Epithelial cell of proximal tubule (primary cell): ENCODE data around the gene NOL4. TPM values are rescaled to one million over a fixed set of nuclear protein-coding genes. Genes with fewer than 3 reads are reported as not detected.

ENCODE experiments used
- DNase-seq: peaks from one replicate; pipeline ENCODE4 v3.0.0-alpha.2; 2011; ENCODE audit warnings: low read depth
- H3K4me3 ChIP-seq: 2 replicates; pipeline ENCODE4 v1.5.1; 2011; ENCODE audit warnings: low read depth, mild to moderate bottlenecking, low read length
- total RNA-seq: library from RNA; depleted of rRNA; stranded (reverse); fragments of >200 nt; gene quantifications from 2 replicates; pipeline ENCODE4 v1.2.3, GENCODE V29; 2015
- TF ChIP-seq, protein P1 (sequence below): conservative IDR thresholded peaks from 2 replicates; pipeline ENCODE4 v1.5.1; 2012; ENCODE audit warnings: low read depth, mild to moderate bottlenecking, low read length

NOL4 gene
- total RNA-seq, 1 donor from 2014 or later = 0.23 TPM

DNA sequence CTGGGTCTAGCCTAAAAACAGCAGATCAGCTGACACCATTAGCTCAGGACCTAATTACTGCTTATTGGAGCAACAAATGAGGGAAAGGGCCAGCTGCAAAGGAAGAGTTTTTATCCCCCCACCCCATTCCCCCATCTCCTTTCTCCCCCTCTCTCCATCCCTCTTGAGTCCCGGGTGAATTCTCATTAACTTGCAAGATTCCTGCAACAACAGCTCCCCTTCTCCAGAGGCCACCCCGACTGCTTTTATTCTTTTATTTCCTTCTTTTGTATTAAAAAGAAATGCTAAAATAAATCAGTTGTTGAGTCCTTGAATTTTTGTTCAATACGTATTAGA, 473 bp upstream of the NOL4 start:
- H3K4me3 ChIP-seq = peak overlapping the region; percentile 57
- TF ChIP-seq, protein P1, sequence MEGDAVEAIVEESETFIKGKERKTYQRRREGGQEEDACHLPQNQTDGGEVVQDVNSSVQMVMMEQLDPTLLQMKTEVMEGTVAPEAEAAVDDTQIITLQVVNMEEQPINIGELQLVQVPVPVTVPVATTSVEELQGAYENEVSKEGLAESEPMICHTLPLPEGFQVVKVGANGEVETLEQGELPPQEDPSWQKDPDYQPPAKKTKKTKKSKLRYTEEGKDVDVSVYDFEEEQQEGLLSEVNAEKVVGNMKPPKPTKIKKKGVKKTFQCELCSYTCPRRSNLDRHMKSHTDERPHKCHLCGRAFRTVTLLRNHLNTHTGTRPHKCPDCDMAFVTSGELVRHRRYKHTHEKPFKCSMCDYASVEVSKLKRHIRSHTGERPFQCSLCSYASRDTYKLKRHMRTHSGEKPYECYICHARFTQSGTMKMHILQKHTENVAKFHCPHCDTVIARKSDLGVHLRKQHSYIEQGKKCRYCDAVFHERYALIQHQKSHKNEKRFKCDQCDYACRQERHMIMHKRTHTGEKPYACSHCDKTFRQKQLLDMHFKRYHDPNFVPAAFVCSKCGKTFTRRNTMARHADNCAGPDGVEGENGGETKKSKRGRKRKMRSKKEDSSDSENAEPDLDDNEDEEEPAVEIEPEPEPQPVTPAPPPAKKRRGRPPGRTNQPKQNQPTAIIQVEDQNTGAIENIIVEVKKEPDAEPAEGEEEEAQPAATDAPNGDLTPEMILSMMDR = no peak
- no peak for DNase-seq

DNA sequence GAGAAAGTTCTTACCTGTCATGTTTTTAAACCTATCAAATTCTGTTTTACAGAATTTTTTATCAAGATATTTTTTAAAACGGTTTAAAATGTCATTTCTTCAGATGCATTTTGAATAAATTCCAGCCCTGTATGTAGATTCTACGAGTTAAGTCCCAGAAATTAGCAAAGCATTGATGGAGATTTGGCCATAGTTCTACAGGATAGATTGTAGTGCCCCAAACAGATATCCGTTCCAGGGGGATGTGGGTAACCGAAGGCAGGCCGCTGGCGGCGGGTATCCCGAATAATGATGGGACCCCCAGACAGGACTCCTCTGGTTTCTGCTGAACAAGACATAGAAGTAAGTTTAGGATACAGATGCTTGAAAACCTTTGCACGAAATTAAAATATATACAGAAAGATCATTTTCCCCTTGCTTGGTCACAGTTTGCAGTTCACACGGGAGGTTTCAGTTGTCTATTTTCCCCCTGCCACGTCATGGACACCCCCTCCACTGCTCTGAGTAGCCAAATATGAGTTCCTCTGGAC, 755 bp downstream of the NOL4 start:
- DNase-seq = no peak
- peak overlapping the region; percentile 57 for H3K4me3 ChIP-seq
- TF ChIP-seq, protein P1 = no peak

DNA sequence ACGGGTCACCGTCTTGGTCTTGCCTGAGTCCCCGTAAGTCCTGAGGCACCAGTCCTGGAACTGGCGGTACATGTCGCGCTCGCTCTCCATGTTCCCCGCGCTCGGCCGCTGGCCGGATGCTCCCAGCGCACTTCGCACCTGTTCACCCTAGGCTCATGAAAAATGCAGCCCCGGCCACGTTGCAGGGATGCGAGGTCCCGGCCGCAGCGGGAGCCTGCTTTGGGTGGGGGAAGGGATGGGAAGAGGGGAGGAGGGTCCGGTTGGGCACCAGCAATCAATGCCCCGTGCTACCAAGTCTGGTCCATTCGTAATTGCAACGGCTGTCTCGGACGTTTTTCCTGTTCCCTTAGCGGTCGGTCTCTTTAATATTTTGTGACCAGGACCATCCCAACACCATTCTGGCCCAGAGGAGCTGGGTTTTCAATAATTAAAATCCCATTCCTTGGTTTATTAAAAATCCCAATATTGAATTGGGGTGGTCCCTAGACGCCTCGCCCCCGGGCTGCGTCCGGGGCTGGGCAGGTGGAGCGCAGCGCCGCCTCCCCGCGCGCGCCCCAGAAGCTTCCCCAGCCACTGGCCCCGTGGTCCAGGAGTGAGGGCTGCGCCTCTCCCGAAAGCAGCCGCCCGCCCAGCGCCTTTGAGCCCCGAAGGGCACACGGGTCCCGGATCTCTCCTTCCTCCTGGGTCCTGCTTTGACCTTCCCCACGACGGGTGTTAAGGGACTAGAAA, 1.4 kb downstream of the NOL4 start:
- H3K4me3 ChIP-seq = peak overlapping the region; percentile 53
- DNase-seq = no peak
- TF ChIP-seq, protein P1 = no peak

DNA sequence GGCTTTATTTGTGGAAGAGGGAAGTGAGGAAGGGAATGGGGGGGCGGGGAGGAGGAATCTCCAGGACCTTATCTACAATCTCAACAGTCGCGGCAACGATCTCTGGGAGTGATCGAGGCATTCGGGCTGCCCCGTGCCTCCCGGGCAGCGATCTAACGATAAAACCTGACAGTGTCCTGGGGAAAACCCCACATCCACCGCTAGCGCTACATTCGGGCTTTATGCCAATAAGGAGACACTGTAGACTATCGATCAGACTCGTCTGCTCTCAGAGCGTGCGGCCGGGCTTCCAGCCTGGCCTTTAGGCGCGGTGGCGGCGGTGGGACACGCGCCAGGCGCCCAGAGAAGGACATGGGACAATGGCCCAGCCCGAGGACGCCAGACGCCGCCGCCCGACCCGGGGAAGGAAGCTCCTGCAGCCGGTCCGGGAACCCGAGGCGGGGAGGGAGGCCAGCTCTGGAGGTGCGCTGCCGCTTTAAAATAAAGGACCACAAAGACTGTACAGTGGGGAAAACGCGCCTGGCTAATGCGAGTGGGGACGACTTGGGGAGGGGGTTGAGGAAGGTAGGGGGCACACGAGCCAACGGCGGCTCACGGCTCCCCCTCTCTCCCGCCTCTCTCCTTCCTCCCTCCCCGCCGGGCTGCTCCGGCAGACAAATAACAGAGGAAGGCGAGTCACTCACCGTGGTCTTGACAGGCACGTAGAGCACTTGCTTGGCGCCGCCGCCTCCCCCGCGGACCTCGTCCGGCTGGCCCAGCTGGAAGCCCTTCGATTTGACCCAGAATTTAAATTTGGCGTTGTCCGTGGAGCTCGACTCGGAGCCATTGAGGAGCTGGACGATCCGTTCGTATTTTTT, 2.2 kb downstream of the NOL4 start:
- DNase-seq = no peak
- peak overlapping the region; percentile 53 for H3K4me3 ChIP-seq
- TF ChIP-seq, protein P1 = no peak

DNA sequence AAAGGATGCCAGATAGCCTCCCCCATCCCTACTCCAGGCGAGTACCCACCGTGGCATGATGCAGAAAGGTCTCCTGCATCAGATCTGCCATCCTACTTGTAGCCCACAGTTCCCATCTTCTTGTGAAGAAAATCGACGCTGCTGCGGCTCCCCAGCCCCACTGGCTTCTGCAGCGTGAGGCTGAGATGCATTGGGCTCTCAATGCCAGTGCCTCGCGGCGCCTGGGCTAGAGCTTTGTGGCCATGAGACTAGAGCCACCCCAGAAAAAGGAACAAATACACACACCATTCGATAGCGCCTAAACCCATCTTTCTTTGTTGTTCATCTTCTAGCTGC, 2.8 kb downstream of the NOL4 start:
- peak overlapping the region; percentile 53 for H3K4me3 ChIP-seq
- TF ChIP-seq, protein P1 = no peak
- DNase-seq = no peak

DNA sequence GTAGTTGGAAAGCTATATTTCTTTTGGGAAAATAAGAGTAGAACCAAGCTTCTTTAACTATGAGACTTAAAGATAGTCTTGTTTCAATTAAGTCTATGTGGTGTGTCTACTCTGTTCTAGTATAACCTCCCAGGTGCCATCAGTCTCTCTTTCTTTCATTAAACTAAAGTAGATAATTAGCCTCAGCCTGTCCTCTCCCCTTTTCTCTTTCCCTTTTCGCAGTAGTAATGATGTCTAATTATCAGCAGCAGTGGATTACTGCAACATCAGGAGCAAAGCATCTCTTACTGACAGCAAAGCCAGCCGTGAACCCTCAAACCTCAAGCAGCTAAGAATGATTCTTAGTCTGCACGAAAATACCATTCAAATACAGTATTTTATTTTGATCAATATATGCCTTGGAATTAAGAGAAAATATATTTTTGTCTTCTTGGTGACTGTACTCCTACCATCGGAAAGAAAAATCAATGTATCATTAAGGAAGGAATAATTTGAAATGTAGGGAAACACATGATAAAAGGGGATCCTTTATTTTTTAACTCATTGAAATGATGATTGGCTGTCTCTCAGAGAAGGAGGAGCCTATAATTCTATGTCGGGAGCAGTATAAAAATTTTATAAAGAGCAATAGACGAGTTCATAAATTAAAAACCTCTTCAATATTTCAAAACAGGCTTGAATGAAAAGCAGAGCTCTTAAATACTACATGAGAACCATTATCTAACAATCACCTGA, 4.5 kb downstream of the NOL4 start:
- no peak overlapping the region for H3K4me3 ChIP-seq
- TF ChIP-seq, protein P1 = no peak

More for the DNA sequence above, 4.5 kb downstream of the NOL4 start:
- DNase-seq = no peak
